Adrenal gland (tissue), 5 donors: ENCODE data around the gene ABCG1.

Source experiments
- CTCF ChIP-seq, 6 experiments: fragments of 450-650 bp in 4 of 6; fragments of 200-600 bp in 2 of 6; sonication (generic) in 1 of 6; IDR thresholded peaks; 1 replicate in 5 of 6; 2 replicates in 1 of 6; pipeline versions ENCODE4 v1.5.1 to v1.8.0; 2016 to 2021; ENCODE audit warnings: antibody characterized with exemption in 6 of 6, mild to moderate bottlenecking in 2 of 6, moderate library complexity in 1 of 6
- POLR2A ChIP-seq, 2 donors: fragments of 450-650 bp; IDR thresholded peaks; one replicate each; pipeline ENCODE4 v1.6.1; 2017; ENCODE audit warnings: antibody characterized with exemption in 2 of 2, mild to moderate bottlenecking in 2 of 2, moderate library complexity in 1 of 2
- donor health status: DM: no; HTN: no; CAD: no.

GRCh38 chr21:42338729-42339715, 120.1 kb downstream of the ABCG1 start:
- TF ChIP-seq CTCF (IDR thresholded peaks at IDR 0.05) = no peak
- TF ChIP-seq POLR2A (IDR thresholded peaks at IDR 0.05) = no peak
